ENCODE measurements around the gene TUNAR. TPM values are rescaled to one million over a fixed set of nuclear protein-coding genes. Genes with fewer than 3 reads are reported as not detected.
"Not testable (repeated sequence)": the region's sequence is repeated elsewhere in the genome, so short reads cannot be mapped to it uniquely, and the experiment has no call there.

The TUNAR gene
- total RNA-seq, 2 donors from 2014 or later: 26.2 to 30.0 TPM

DNA sequence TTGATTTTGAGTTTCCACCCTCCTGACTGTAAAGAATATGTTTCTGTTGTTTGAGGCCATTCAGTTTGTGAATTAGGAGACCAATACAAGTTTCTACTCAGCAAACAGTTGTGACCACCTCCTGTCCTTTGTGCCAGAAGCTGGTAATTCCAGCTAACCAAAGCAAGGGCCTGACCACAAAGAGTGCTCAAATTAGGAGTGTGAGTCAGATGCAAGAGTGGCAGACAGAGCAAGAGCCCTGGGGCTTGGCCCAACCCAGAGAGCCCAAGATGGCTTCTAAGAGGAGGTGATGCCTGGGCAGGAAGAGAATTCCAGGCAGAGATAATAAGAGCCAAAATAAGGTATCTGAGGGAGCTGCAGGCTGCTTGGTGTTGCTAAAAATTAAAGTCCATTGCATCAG is 84.8 kb downstream of the TUNAR start:
- H3K9ac ChIP-seq (ENCODE audit: extremely low read depth, low read length, poor library complexity, severe bottlenecking): no peak overlapping the region
- Mint-ChIP-seq H3K27me3 (ENCODE audit: insufficient read depth) (no peaks in the 10 kb centered on the region), H3K27ac (no peak overlapping the region), H3K36me3 (ENCODE audit: low read depth) (peaks cover 39% of the 10 kb centered on the region), H3K4me1 (peaks cover 47% of the 10 kb centered on the region), H3K9me3 (peaks cover 23% of the 10 kb centered on the region), H3K4me3 (no peak overlapping the region)
- DNase-seq: no peak
- peaks cover 12% of the 10 kb centered on the region for H3K4me1 ChIP-seq (ENCODE audit: control insufficient read depth, insufficient read depth, low read length)
- no peak overlapping the region for H3K4me3 ChIP-seq (ENCODE audit: low read length)
- H3K36me3 ChIP-seq (ENCODE audit: control insufficient read depth, insufficient read depth, low read length): no peaks in the 10 kb centered on the region
- peaks cover 25% of the 10 kb centered on the region for H3K9me3 ChIP-seq (ENCODE audit: control insufficient read depth, low read length)
- H3K27me3 ChIP-seq (ENCODE audit: control insufficient read depth, insufficient read depth, low read length, poor library complexity, severe bottlenecking): no peaks in the 10 kb centered on the region
- TF ChIP-seq, protein P1, sequence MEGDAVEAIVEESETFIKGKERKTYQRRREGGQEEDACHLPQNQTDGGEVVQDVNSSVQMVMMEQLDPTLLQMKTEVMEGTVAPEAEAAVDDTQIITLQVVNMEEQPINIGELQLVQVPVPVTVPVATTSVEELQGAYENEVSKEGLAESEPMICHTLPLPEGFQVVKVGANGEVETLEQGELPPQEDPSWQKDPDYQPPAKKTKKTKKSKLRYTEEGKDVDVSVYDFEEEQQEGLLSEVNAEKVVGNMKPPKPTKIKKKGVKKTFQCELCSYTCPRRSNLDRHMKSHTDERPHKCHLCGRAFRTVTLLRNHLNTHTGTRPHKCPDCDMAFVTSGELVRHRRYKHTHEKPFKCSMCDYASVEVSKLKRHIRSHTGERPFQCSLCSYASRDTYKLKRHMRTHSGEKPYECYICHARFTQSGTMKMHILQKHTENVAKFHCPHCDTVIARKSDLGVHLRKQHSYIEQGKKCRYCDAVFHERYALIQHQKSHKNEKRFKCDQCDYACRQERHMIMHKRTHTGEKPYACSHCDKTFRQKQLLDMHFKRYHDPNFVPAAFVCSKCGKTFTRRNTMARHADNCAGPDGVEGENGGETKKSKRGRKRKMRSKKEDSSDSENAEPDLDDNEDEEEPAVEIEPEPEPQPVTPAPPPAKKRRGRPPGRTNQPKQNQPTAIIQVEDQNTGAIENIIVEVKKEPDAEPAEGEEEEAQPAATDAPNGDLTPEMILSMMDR (conservative IDR thresholded peaks at IDR 0.05): no peak
- no peak overlapping the region for H3K27ac ChIP-seq (ENCODE audit: low read depth, low read length)

DNA sequence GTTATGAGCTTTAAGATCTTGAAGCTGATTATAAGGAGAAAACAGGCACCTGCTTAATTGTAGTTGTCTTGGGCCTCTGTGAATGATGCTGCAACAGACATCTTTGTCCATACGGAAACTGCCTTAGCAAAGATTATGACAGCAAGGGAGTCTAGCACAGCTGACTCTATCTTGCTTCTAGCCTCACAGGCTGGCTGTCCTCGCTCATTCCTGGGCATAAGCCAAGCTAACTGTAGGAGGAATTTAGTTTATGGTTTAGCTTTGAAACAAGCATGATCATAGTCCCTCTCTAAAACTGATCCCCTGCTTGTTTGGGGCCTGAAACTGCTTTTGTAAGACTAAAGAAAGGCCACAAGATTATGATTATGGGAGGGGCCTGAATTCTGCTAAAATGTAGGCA is 88.3 kb downstream of the TUNAR start:
- Mint-ChIP-seq H3K36me3 (ENCODE audit: low read depth) (peaks cover 49% of the 10 kb centered on the region), H3K4me3 (no peak overlapping the region), H3K27me3 (ENCODE audit: insufficient read depth) (no peaks in the 10 kb centered on the region), H3K4me1 (peaks cover 37% of the 10 kb centered on the region), H3K27ac (no peak overlapping the region), H3K9me3 (peaks cover 33% of the 10 kb centered on the region)
- Histone ChIP-seq H3K27ac (ENCODE audit: low read depth, low read length) (no peak overlapping the region), H3K9ac (ENCODE audit: extremely low read depth, low read length, poor library complexity, severe bottlenecking) (no peak overlapping the region), H3K27me3 (ENCODE audit: control insufficient read depth, insufficient read depth, low read length, poor library complexity, severe bottlenecking) (no peaks in the 10 kb centered on the region), H3K9me3 (ENCODE audit: control insufficient read depth, low read length) (peaks cover 32% of the 10 kb centered on the region), H3K36me3 (ENCODE audit: control insufficient read depth, insufficient read depth, low read length) (no peaks in the 10 kb centered on the region), H3K4me1 (ENCODE audit: control insufficient read depth, insufficient read depth, low read length) (peaks cover 9% of the 10 kb centered on the region), H3K4me3 (ENCODE audit: low read length) (peak overlapping the region; percentile 50)
- DNase-seq: no peak
- TF ChIP-seq, protein P1 (conservative IDR thresholded peaks at IDR 0.05): no peak
- 89 to 96% methylated on average over 1 to 2 of the region's 2 CpGs for WGBS, 2 experiments (ENCODE audit: insufficient coverage in 1 of 2, insufficient read length in 1 of 2)

DNA sequence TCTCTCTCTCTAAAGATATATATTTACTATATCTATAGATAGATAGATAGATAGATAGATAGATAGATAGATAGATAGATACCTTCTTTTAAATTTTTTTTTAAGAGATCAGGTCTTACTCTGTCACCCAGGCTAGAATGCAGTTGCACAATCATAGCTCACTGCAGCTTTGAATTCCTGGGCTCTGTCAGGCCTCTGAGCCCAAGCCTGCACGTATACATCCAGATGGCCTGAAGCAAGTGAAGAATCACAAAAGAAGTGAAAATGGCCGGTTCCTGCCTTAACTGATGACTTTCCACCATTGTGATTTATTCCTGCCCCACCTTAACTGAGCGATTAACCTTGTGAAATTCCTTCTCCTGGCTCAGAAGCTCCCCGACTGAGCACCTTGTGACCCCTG is 91.4 kb downstream of the TUNAR start:
- not testable (repeated sequence) for H3K27ac ChIP-seq (ENCODE audit: low read depth, low read length); H3K27me3 ChIP-seq (ENCODE audit: control insufficient read depth, insufficient read depth, low read length, poor library complexity, severe bottlenecking); H3K4me3 ChIP-seq (ENCODE audit: low read length); H3K9ac ChIP-seq (ENCODE audit: extremely low read depth, low read length, poor library complexity, severe bottlenecking); H3K27me3 Mint-ChIP-seq (ENCODE audit: insufficient read depth); H3K4me3 Mint-ChIP-seq; H3K4me1 ChIP-seq (ENCODE audit: control insufficient read depth, insufficient read depth, low read length); H3K36me3 ChIP-seq (ENCODE audit: control insufficient read depth, insufficient read depth, low read length)
- peak overlapping the region; percentile 89 for H3K27ac Mint-ChIP-seq
- peaks cover 43% of the 10 kb centered on the region for H3K4me1 Mint-ChIP-seq
- DNase-seq: peak; percentile 53
- peaks cover 40% of the 10 kb centered on the region for H3K9me3 Mint-ChIP-seq
- 62 to 65% methylated on average over 3 to 4 of the region's 4 CpGs for WGBS, 2 experiments (ENCODE audit: insufficient coverage in 1 of 2, insufficient read length in 1 of 2)
- peaks cover 49% of the 10 kb centered on the region for H3K9me3 ChIP-seq (ENCODE audit: control insufficient read depth, low read length)
- peaks cover 49% of the 10 kb centered on the region for H3K36me3 Mint-ChIP-seq (ENCODE audit: low read depth)

Other genes with a start within 250 kb of the TUNAR start
- under 1 TPM; 0.62 to 0.95 TPM for gene TCL1B, start 190.4 kb upstream of the TUNAR start, total RNA-seq
- 1 to 10 TPM in 1 of 2 donors, under 1 TPM in 1; 0.53 to 1.8 TPM for gene TCL1A, start 162.7 kb upstream of the TUNAR start, total RNA-seq
- gene C14orf132, start 162.5 kb downstream of the TUNAR start, total RNA-seq: 10 to 100 TPM; 12.3 to 21.9 TPM

Data from endodermal cell (in vitro differentiated cells).